ENCODE results near the gene TTC7B. TPM values are rescaled to one million over a fixed set of nuclear protein-coding genes. Genes with fewer than 3 reads are reported as not detected.

Gene TTC7B
- total RNA-seq, 2 experiments from 2014 or later: 1.2 to 1.3 TPM

DNA sequence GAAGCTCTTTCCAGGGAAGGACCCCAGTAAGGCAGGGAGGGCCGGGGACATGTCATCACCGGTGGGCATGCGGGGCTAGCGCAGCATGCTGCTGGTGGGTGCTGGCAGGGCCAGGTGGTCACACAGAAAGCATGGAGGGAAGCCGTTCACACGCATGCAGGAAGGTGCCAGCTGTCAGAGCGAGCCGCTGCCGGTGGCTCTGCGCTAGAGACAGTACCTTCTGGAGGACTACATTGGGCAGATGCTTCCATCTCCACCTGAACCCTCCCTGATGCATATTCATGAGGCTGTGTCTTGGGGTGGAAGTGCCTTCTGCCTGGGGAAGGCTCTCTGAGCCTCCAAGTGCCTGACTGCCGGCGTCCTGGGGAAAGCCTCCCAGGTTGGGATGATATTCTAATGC is 215.6 kb downstream of the TTC7B start:
- Mint-ChIP-seq H3K27me3 (peaks cover 30% of the 10 kb centered on the region), H3K9me3 (no peaks in the 10 kb centered on the region), H3K27ac (no peak overlapping the region), H3K4me3 (no peak overlapping the region), H3K4me1 (ENCODE audit: low read depth) (no peaks in the 10 kb centered on the region), H3K36me3 (ENCODE audit: low read depth) (no peaks in the 10 kb centered on the region)
- H3K36me3 ChIP-seq (ENCODE audit: insufficient read depth, low read length): no peaks in the 10 kb centered on the region
- H3K4me3 ChIP-seq (ENCODE audit: low read length): no peak overlapping the region
- TF ChIP-seq, protein P1, sequence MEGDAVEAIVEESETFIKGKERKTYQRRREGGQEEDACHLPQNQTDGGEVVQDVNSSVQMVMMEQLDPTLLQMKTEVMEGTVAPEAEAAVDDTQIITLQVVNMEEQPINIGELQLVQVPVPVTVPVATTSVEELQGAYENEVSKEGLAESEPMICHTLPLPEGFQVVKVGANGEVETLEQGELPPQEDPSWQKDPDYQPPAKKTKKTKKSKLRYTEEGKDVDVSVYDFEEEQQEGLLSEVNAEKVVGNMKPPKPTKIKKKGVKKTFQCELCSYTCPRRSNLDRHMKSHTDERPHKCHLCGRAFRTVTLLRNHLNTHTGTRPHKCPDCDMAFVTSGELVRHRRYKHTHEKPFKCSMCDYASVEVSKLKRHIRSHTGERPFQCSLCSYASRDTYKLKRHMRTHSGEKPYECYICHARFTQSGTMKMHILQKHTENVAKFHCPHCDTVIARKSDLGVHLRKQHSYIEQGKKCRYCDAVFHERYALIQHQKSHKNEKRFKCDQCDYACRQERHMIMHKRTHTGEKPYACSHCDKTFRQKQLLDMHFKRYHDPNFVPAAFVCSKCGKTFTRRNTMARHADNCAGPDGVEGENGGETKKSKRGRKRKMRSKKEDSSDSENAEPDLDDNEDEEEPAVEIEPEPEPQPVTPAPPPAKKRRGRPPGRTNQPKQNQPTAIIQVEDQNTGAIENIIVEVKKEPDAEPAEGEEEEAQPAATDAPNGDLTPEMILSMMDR (IDR thresholded peaks at IDR 0.05): no peak
- intact Hi-C loops (cut with DNase I, micrococcal nuclease): loop anchor here in 1 of 2 experiments (10.0 kb wide), 1 partner anchor 236 kb away; no protein-coding TSS in a partner anchor
- no peaks in the 10 kb centered on the region for H3K4me1 ChIP-seq (ENCODE audit: insufficient read depth, low read length)
- ChIA-PET CTCF (no interaction called here), POLR2A (no interaction called here)
- no peak for ATAC-seq (ENCODE audit: poor library complexity)
- H3K27ac ChIP-seq (ENCODE audit: low read depth in 1 of 2, low read length in 2 of 2): no peak overlapping the region
- DNase-seq: no peak
- H3K27me3 ChIP-seq (ENCODE audit: control insufficient read depth in 1 of 2, insufficient read depth in 2 of 2, low read length in 2 of 2): no peaks in the 10 kb centered on the region
- no peaks in the 10 kb centered on the region for H3K9me3 ChIP-seq (ENCODE audit: control insufficient read depth in 1 of 2, insufficient read depth in 1 of 2, low read length in 2 of 2)

DNA sequence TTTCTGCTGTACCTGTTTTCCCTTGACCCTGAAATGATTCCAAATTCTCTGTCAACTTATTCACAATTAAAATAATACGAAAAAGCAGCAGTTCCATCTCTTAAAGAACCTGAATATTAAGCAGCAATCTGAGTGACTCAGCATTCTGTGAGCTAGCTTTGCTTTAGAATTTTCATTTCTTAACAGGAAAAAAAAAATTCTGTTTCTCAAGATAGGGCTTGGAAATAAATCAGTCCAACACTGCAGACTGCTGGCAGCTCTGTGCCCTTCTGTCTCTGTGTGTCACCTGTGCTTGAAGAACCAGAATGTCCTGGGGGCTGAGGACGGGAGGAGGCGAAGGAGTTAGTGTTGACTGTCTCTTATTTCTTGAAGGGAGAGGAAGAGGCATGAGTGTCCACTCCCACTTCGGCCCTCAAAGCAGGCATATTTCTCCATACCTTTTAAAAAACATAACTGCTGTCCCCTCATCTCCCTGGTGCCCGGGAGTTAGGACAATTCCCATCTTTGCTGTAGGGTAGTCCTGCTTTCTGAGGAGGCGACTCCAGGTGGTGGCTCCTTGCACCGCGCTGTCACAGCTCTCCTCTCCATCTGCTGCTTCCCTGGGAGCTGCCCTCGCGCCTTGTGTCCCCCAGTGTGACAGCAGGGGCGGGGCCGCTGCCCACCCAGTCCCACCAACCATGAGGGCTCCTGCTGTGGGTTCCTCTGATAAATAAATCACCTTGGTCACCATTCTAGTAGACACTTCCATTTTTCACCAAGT is 216.3 kb downstream of the TTC7B start:
- intact Hi-C loops (cut with DNase I, micrococcal nuclease): loop anchor here in 1 of 2 experiments (10.0 kb wide), 1 partner anchor 235 kb away; no protein-coding TSS in a partner anchor
- Histone ChIP-seq H3K4me1 (ENCODE audit: insufficient read depth, low read length) (no peaks in the 10 kb centered on the region), H3K27me3 (ENCODE audit: control insufficient read depth in 1 of 2, insufficient read depth in 2 of 2, low read length in 2 of 2) (no peaks in the 10 kb centered on the region), H3K36me3 (ENCODE audit: insufficient read depth, low read length) (no peaks in the 10 kb centered on the region), H3K27ac (ENCODE audit: low read depth in 1 of 2, low read length in 2 of 2) (no peak overlapping the region), H3K9me3 (ENCODE audit: control insufficient read depth in 1 of 2, insufficient read depth in 1 of 2, low read length in 2 of 2) (no peaks in the 10 kb centered on the region), H3K4me3 (ENCODE audit: low read length) (no peak overlapping the region)
- Mint-ChIP-seq H3K9me3 (no peaks in the 10 kb centered on the region), H3K36me3 (ENCODE audit: low read depth) (no peaks in the 10 kb centered on the region), H3K27ac (no peak overlapping the region), H3K4me1 (ENCODE audit: low read depth) (no peaks in the 10 kb centered on the region), H3K4me3 (no peak overlapping the region), H3K27me3 (peaks cover 29% of the 10 kb centered on the region)
- TF ChIP-seq, protein P1 (IDR thresholded peaks at IDR 0.05): no peak
- ChIA-PET CTCF (no interaction called here), POLR2A (no interaction called here)
- ATAC-seq (ENCODE audit: poor library complexity) (no peak), DNase-seq (no peak)

DNA sequence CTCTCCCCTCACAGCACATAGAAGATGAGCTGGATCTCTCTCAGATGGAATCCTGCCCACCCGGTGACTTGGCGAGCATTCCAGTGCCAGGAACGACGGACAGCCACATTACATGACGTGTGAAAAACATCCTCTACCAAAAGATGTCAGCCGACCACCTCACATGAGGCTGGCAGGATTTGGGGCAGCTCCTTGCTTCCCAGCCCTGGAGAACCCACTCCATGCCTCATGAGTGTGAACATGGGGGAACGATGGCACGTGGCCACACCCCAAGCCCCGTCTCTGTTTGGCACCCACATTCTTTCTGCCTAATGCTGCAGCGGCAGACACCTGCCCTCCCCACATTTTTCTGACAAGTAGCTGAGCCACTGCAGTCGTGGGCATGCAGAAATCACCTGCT is 216.9 kb downstream of the TTC7B start:
- no peaks in the 10 kb centered on the region for H3K36me3 Mint-ChIP-seq (ENCODE audit: low read depth)
- Histone ChIP-seq H3K36me3 (ENCODE audit: insufficient read depth, low read length) (no peaks in the 10 kb centered on the region), H3K27ac (ENCODE audit: low read depth in 1 of 2, low read length in 2 of 2) (no peak overlapping the region), H3K27me3 (ENCODE audit: control insufficient read depth in 1 of 2, insufficient read depth in 2 of 2, low read length in 2 of 2) (no peaks in the 10 kb centered on the region), H3K4me1 (ENCODE audit: insufficient read depth, low read length) (no peaks in the 10 kb centered on the region), H3K9me3 (ENCODE audit: control insufficient read depth in 1 of 2, insufficient read depth in 1 of 2, low read length in 2 of 2) (no peaks in the 10 kb centered on the region), H3K4me3 (ENCODE audit: low read length) (no peak overlapping the region)
- no peak overlapping the region for H3K4me3 Mint-ChIP-seq
- H3K27ac Mint-ChIP-seq: no peak overlapping the region
- no peaks in the 10 kb centered on the region for H3K9me3 Mint-ChIP-seq
- no peaks in the 10 kb centered on the region for H3K4me1 Mint-ChIP-seq (ENCODE audit: low read depth)
- intact Hi-C loops (cut with DNase I, micrococcal nuclease): no loop called here
- DNase-seq (no peak), ATAC-seq (ENCODE audit: poor library complexity) (no peak)
- ChIA-PET CTCF (no interaction called here), POLR2A (no interaction called here)
- TF ChIP-seq, protein P1 (IDR thresholded peaks at IDR 0.05): no peak
- H3K27me3 Mint-ChIP-seq: peaks cover 27% of the 10 kb centered on the region

All from CD4-positive, alpha-beta T cell (primary cell).